ENCODE measurements around the gene ZNF284. TPM values are rescaled to one million over a fixed set of nuclear protein-coding genes. Genes with fewer than 3 reads are reported as not detected.
"Not testable (repeated sequence)": the region's sequence is repeated elsewhere in the genome, so short reads cannot be mapped to it uniquely, and the experiment has no call there.

ZNF284 gene
- total and polyA plus RNA-seq, 4 experiments from 2014 or later: 0.61 to 5.7 (median 3.3) TPM

DNA sequence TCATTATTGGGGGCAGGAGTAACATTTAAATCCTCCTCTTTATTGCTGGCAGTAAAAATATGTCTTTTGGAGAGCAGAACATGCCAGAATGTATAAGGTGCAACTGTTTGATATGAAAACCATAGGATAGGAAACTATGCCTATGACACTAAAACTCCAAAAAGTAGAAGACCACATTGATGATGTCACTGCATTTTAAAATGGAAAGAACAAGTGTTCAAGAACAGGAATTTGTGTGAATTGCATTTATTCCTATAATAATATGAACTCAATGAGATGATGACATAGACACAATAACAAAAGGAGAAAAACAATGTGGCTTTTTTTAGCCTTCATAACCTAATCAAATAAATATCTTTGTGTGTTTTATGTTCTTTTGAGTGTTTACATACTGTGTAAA is 37.5 kb downstream of the ZNF284 start:
- H3K36me3 Mint-ChIP-seq: peaks cover 35 to 64% of the 10 kb centered on the region in 2 donors

DNA sequence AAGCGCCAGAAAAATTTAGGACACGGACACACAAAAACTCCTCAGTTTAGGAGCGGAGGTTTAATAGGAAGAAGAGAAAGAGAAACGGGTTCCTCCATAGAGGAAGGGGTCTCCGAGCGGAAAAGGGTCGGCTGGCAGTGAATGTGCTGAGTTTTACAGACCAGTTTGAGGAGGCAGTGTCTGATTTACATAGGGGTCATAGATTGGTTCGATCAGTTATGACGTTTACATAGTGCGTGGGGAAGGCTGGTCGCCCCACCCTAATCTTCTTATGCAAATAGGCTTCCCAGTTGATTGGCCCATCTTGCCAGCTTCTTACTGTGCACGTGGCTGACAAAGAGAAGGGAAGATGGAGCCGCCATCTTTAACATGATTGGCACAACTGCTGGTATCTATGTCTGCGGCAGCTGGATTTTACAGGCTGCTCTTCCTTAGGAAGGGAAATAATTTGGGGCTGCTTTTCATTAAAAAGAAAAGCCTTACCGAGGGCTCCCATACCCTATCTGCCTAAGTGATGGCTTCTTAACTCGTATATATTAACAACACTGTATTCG is 40.0 kb downstream of the ZNF284 start:
- peaks cover 0 to 22% of the 10 kb centered on the region in 2 donors for H3K9me3 ChIP-seq (ENCODE audit: control insufficient read depth in 1 of 2, low read length in 2 of 2)
- H3K36me3 Mint-ChIP-seq: peaks cover 22 to 51% of the 10 kb centered on the region in 2 donors
- ChIA-PET CTCF (ENCODE audit: partially characterized antibody) (interaction anchor here (1.0 kb wide), 1 partner anchor 17 kb away, joined by 3 read pairs; no protein-coding TSS in a partner anchor), POLR2A (ENCODE audit: partially characterized antibody) (interaction anchor here (1.3 to 3.3 kb wide), 2 partner anchors 17 to 20 kb away, joined by 5 to 24 read pairs; partner anchors contain the start of gene ZNF224)
- no peaks in the 10 kb centered on the region for H3K27me3 ChIP-seq (ENCODE audit: insufficient read depth, low read length)
- peaks cover 19% of the 10 kb centered on the region for H3K4me1 ChIP-seq (ENCODE audit: insufficient read depth, low read length)
- H3K27me3 Mint-ChIP-seq: no peaks in the 10 kb centered on the region
- intact Hi-C loops (cut with micrococcal nuclease): no loop called here
- peak overlapping the region; percentile 15 to 96 (median 52) for H3K4me3 Mint-ChIP-seq
- H3K9me3 Mint-ChIP-seq: peaks cover 2 to 46% (median 40%) of the 10 kb centered on the region in 8 donors
- H3K36me3 ChIP-seq (ENCODE audit: insufficient read depth, low read length): peaks cover 6% of the 10 kb centered on the region
- no peak for DNase-seq
- H3K4me3 ChIP-seq (ENCODE audit: low read length in 2 of 2): no peak overlapping the region
- peaks cover 9 to 40% (median 23%) of the 10 kb centered on the region in 4 donors for H3K4me1 Mint-ChIP-seq
- no peak overlapping the region for H3K27ac ChIP-seq (ENCODE audit: low read depth, low read length)
- peak overlapping the region in 2 of 7 donors; percentile 3 to 55 for H3K27ac Mint-ChIP-seq

More for the DNA sequence above, 37.5 kb downstream of the ZNF284 start:
- CTCF ChIA-PET (ENCODE audit: partially characterized antibody): no interaction called here
- Mint-ChIP-seq H3K27me3 (no peaks in the 10 kb centered on the region), H3K9me3 (peaks cover 2 to 68% (median 59%) of the 10 kb centered on the region in 8 donors), H3K27ac (no peak overlapping the region), H3K4me3 (peak overlapping the region in 1 of 8 donors; percentile 22), H3K4me1 (peaks cover 6 to 28% (median 19%) of the 10 kb centered on the region in 4 donors)
- no peaks in the 10 kb centered on the region for H3K27me3 ChIP-seq (ENCODE audit: insufficient read depth, low read length)
- no peak overlapping the region for H3K27ac ChIP-seq (ENCODE audit: low read depth, low read length)
- H3K36me3 ChIP-seq (ENCODE audit: insufficient read depth, low read length): peaks cover 12% of the 10 kb centered on the region
- peaks cover 19% of the 10 kb centered on the region for H3K4me1 ChIP-seq (ENCODE audit: insufficient read depth, low read length)
- POLR2A ChIA-PET (ENCODE audit: partially characterized antibody): no interaction called here
- intact Hi-C loops (cut with micrococcal nuclease): no loop called here
- H3K9me3 ChIP-seq (ENCODE audit: control insufficient read depth in 1 of 2, low read length in 2 of 2): peaks cover 0 to 39% of the 10 kb centered on the region in 2 donors
- DNase-seq: no peak
- no peak overlapping the region for H3K4me3 ChIP-seq (ENCODE audit: low read length in 2 of 2)

DNA sequence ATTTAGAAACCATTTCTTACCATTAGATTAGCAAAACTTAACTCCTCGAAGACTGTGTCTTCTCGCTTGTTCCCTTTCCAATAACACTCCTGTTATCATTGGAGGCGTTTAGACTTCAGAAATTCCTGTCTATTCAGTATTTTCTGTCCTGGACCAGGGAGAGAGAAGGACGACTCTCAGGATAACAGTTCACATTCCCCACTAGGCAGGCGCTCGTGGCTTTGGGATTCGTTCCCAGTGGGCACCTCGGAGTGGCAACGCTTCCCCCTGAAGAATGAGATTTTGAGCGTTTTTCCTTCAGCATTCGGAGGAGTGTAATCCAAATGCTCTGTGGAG is 40.8 kb downstream of the ZNF284 start:
- peaks cover 9 to 40% (median 23%) of the 10 kb centered on the region in 4 donors for H3K4me1 Mint-ChIP-seq
- peaks cover 21 to 51% of the 10 kb centered on the region in 2 donors for H3K36me3 Mint-ChIP-seq
- CTCF ChIA-PET (ENCODE audit: partially characterized antibody): interaction anchor here (1.0 kb wide), 1 partner anchor 17 kb away, joined by 3 read pairs; no protein-coding TSS in a partner anchor
- intact Hi-C loops (cut with micrococcal nuclease): loop anchor here (1.0 kb wide), 8 partner anchors 18 to 192 kb away; partner anchors contain the start of genes ZNF224, ZNF226, ZNF227 and ZNF230
- Histone ChIP-seq H3K4me1 (ENCODE audit: insufficient read depth, low read length) (peaks cover 19% of the 10 kb centered on the region), H3K4me3 (ENCODE audit: low read length in 2 of 2) (peak overlapping the region; percentile 92 to 96), H3K36me3 (ENCODE audit: insufficient read depth, low read length) (peaks cover 5% of the 10 kb centered on the region), H3K27me3 (ENCODE audit: insufficient read depth, low read length) (no peaks in the 10 kb centered on the region), H3K27ac (ENCODE audit: low read depth, low read length) (peak overlapping the region; percentile 30), H3K9me3 (ENCODE audit: control insufficient read depth in 1 of 2, low read length in 2 of 2) (peaks cover 0 to 14% of the 10 kb centered on the region in 2 donors)
- peaks cover 2 to 38% (median 32%) of the 10 kb centered on the region in 8 donors for H3K9me3 Mint-ChIP-seq
- POLR2A ChIA-PET (ENCODE audit: partially characterized antibody): interaction anchor here (1.3 to 3.3 kb wide), 2 partner anchors 18 to 19 kb away, joined by 5 to 24 read pairs; partner anchors contain the start of gene ZNF224
- H3K27me3 Mint-ChIP-seq: no peaks in the 10 kb centered on the region
- peak overlapping the region; percentile 96 to 100 (median 99) for H3K4me3 Mint-ChIP-seq
- peak overlapping the region; percentile 75 to 98 (median 94) for H3K27ac Mint-ChIP-seq
- DNase-seq: no peak

DNA sequence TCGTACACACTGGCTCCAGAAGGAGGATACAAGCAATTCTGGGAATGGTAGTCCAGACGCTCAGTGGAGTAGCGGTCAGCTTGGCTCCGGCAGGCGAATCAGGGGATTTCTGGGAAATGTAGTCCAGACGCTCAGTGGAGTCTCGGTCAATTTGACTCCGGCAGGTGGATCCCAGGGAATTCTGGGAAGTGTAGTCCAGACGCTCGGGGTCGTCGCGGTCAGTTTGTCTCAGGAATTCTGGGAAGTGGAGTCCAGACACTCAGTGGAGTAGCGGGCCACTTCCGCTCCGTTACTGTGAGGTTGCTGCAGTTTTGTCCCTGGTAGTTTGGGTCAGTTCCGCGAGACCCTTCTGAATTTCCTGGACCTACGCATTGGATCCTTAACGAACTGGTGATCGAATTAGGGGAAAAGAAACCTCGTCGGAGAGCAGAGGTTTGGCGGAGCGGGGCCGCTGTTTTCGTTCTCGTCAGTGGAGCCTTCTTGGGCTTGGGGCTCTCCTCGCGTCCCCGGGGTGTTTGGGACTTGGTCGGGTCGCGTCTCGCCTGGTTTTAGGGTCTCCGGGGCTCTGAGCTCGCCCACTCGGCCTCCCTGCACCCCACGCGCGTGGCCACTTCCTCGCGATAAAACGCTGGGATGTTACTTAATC is 41.3 kb downstream of the ZNF284 start, which contains the start of gene ZNF225:
Gene ZNF225 (plus strand): TSS at position 262 of the 646 bp plus-strand sequence. CDS start 2,429 bp downstream, outside the sequence.
- H3K27ac ChIP-seq (ENCODE audit: low read depth, low read length): peak within 1 kb of the TSS; percentile 30
- peaks cover 19% of the 10 kb centered on the region for H3K4me1 ChIP-seq (ENCODE audit: insufficient read depth, low read length)
- H3K9me3 ChIP-seq (ENCODE audit: control insufficient read depth in 1 of 2, low read length in 2 of 2): peaks cover 0 to 9% of the 10 kb centered on the region in 2 donors
- H3K27me3 Mint-ChIP-seq: no peaks in the 10 kb centered on the region
- H3K27me3 ChIP-seq (ENCODE audit: insufficient read depth, low read length): no peaks in the 10 kb centered on the region
- peak within 1 kb of the TSS; percentile 96 to 100 (median 99) for H3K4me3 Mint-ChIP-seq
- peaks cover 21 to 50% of the 10 kb centered on the region in 2 donors for H3K36me3 Mint-ChIP-seq
- ChIA-PET CTCF (ENCODE audit: partially characterized antibody) (no interaction called here), POLR2A (ENCODE audit: partially characterized antibody) (interaction anchor here (1.3 to 3.3 kb wide), 4 partner anchors 18 to 62 kb away, joined by 4 to 24 read pairs (median 6); partner anchors contain the start of genes ZNF224 and ZNF226)
- H3K9me3 Mint-ChIP-seq: peaks cover 2 to 33% (median 27%) of the 10 kb centered on the region in 8 donors
- H3K27ac Mint-ChIP-seq: peak within 1 kb of the TSS; percentile 75 to 98 (median 94)
- peaks cover 9 to 40% (median 23%) of the 10 kb centered on the region in 4 donors for H3K4me1 Mint-ChIP-seq
- peaks cover 5% of the 10 kb centered on the region for H3K36me3 ChIP-seq (ENCODE audit: insufficient read depth, low read length)
- H3K4me3 ChIP-seq (ENCODE audit: low read length in 2 of 2): peak within 1 kb of the TSS; percentile 92 to 96
- peak; percentile 80 to 85 (median 84) for DNase-seq
- intact Hi-C loops (cut with micrococcal nuclease): loop anchor here (1.0 kb wide), 8 partner anchors 19 to 191 kb away; partner anchors contain the start of genes ZNF224, ZNF226, ZNF227 and ZNF230

DNA sequence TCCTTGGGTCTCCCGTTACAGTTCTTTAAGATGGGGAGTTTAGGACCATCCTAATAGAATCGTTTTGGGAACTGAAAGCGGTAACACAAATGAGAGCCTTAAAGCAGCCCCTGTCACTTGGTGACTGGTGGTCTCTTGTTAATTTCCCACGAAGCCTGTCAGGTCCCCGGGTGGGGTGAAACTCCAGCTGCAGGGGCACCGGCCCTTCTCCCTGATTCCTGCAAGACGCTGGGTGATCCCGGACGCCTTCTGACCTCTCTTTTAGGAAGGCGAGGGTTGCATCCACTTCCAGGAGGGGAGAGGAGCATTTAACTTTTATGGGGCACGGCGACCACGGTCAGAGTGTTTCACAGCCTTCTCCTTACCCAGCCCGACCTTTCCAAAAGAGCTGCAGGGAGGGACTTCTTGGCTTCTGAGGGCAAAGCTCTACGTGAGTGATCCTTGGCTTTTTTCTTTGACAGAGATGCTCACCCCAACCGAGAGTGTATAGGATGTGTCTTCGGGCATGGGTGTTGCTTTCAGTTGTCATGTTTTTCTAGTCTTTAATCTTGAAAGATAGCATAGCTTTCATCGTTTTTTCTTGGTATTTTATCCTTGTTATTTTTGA is 41.9 kb downstream of the ZNF284 start:
- intact Hi-C loops (cut with micrococcal nuclease): loop anchor here (1.0 kb wide), 8 partner anchors 20 to 190 kb away; partner anchors contain the start of genes ZNF224, ZNF226, ZNF227 and ZNF230
- peaks cover 19% of the 10 kb centered on the region for H3K4me1 ChIP-seq (ENCODE audit: insufficient read depth, low read length)
- Mint-ChIP-seq H3K27ac (peak overlapping the region; percentile 75 to 98 (median 94)), H3K4me3 (peak overlapping the region; percentile 96 to 100 (median 99)), H3K9me3 (peaks cover 2 to 29% (median 23%) of the 10 kb centered on the region in 8 donors), H3K36me3 (peaks cover 26 to 52% of the 10 kb centered on the region in 2 donors), H3K4me1 (peaks cover 9 to 40% (median 23%) of the 10 kb centered on the region in 4 donors), H3K27me3 (no peaks in the 10 kb centered on the region)
- CTCF ChIA-PET (ENCODE audit: partially characterized antibody): interaction anchor here (1.0 kb wide), 1 partner anchor 19 kb away, joined by 3 read pairs; the partner anchor contains the start of gene ZNF224
- H3K9me3 ChIP-seq (ENCODE audit: control insufficient read depth in 1 of 2, low read length in 2 of 2): peaks cover 0 to 6% of the 10 kb centered on the region in 2 donors
- peak overlapping the region; percentile 92 to 96 for H3K4me3 ChIP-seq (ENCODE audit: low read length in 2 of 2)
- peaks cover 5% of the 10 kb centered on the region for H3K36me3 ChIP-seq (ENCODE audit: insufficient read depth, low read length)
- DNase-seq: no peak
- POLR2A ChIA-PET (ENCODE audit: partially characterized antibody): interaction anchor here (0.9 to 3.3 kb wide), 4 partner anchors 19 to 94 kb away, joined by 4 to 24 read pairs (median 5); partner anchors contain the start of genes ZNF224 and ZNF226
- peak overlapping the region; percentile 30 for H3K27ac ChIP-seq (ENCODE audit: low read depth, low read length)
- no peaks in the 10 kb centered on the region for H3K27me3 ChIP-seq (ENCODE audit: insufficient read depth, low read length)

DNA sequence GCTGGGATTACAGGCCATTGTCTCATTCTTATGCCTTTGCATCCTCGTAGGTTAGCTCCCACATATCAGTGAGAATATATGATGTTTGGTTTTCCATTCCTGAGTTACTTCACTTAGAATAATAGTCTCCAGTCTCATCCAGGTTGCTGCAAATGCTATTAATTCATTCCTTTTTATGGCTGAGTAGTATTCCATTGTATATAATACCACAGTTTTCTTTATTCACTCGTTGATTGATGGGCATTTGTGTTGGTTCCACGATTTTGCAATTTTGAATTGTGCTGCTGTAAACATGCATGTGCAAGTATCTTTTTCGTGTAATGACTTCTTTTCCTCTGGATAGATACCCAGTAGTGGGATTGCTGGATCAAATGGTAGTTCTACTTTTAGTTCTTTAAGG is 49.2 kb downstream of the ZNF284 start:
- peaks cover 0 to 64% (median 53%) of the 10 kb centered on the region in 8 donors for H3K9me3 Mint-ChIP-seq
- intact Hi-C loops (cut with micrococcal nuclease); H3K27ac ChIP-seq (ENCODE audit: low read depth, low read length); H3K27me3 Mint-ChIP-seq; H3K9me3 ChIP-seq (ENCODE audit: control insufficient read depth in 1 of 2, low read length in 2 of 2); H3K27me3 ChIP-seq (ENCODE audit: insufficient read depth, low read length); H3K4me3 ChIP-seq (ENCODE audit: low read length in 2 of 2); CTCF ChIA-PET (ENCODE audit: partially characterized antibody); H3K4me1 ChIP-seq (ENCODE audit: insufficient read depth, low read length); H3K27ac Mint-ChIP-seq; H3K4me3 Mint-ChIP-seq; POLR2A ChIA-PET (ENCODE audit: partially characterized antibody); DNase-seq: not testable (repeated sequence)
- H3K36me3 ChIP-seq (ENCODE audit: insufficient read depth, low read length): peaks cover 20% of the 10 kb centered on the region
- H3K36me3 Mint-ChIP-seq: peaks cover 86 to 91% of the 10 kb centered on the region in 2 donors
- peaks cover 0 to 12% (median 7%) of the 10 kb centered on the region in 4 donors for H3K4me1 Mint-ChIP-seq
